Karpas-422 (cell line): ENCODE results near the gene TIFAB. TPM values are rescaled to one million over a fixed set of nuclear protein-coding genes. Genes with fewer than 3 reads are reported as not detected.
A peak's percentile ranks its signal among the peaks of the same experiment; 100 is the strongest.
"Not testable (repeated sequence)": the region's sequence is repeated elsewhere in the genome, so short reads cannot be mapped to it uniquely, and the experiment has no call there.

Experiments
- DNase-seq: peaks from one replicate; pipeline ENCODE4 v3.0.0-alpha.2; 2015
- H2AFZ ChIP-seq: fragments of 200-600 bp; sonication (generic); 2 replicates; pipeline ENCODE4 v1.6.1; 2014; ENCODE audit warnings: antibody characterized with exemption, low read length, mixed read lengths
- H3K27ac ChIP-seq: fragments of 200-600 bp; sonication (generic); 2 replicates; pipeline ENCODE4 v1.5.1; 2014; ENCODE audit warnings: mild to moderate bottlenecking, low read length, moderate library complexity
- H3K27me3 ChIP-seq: fragments of 200-600 bp; sonication (generic); 2 replicates; pipeline ENCODE4 v1.6.1; 2014; ENCODE audit warnings: low read length, mixed read lengths
- H3K36me3 ChIP-seq: fragments of 200-600 bp; sonication (generic); 2 replicates; pipeline ENCODE4 v1.6.1; 2014; ENCODE audit warnings: low read length, mixed read lengths; ENCODE audit not compliant: insufficient read depth
- H3K4me1 ChIP-seq: fragments of 200-600 bp; sonication (generic); 2 replicates; pipeline ENCODE4 v1.6.1; 2014; ENCODE audit warnings: mild to moderate bottlenecking, low read length, mixed read lengths
- H3K4me2 ChIP-seq: fragments of 200-600 bp; sonication (generic); 2 replicates; pipeline ENCODE4 v1.6.1; 2014; ENCODE audit warnings: low read length, low read depth, mild to moderate bottlenecking; ENCODE audit not compliant: poor library complexity, severe bottlenecking
- H3K4me3 ChIP-seq: fragments of 200-600 bp; sonication (generic); 2 replicates; pipeline ENCODE4 v1.5.1; 2014; ENCODE audit warnings: mild to moderate bottlenecking, antibody characterized with exemption, low read length, mixed read lengths
- H3K79me2 ChIP-seq: fragments of 200-600 bp; sonication (generic); 2 replicates; pipeline ENCODE4 v1.6.1; 2014; ENCODE audit warnings: mild to moderate bottlenecking, low read length, mixed read lengths
- H3K9ac ChIP-seq: fragments of 200-600 bp; sonication (generic); 2 replicates; pipeline ENCODE4 v1.6.0; 2014; ENCODE audit warnings: low read length
- H3K9me2 ChIP-seq: fragments of 200-600 bp; sonication (generic), shearing (Covaris generic); replicated peaks from 2 replicates; pipeline ENCODE4 v1.6.0; 2014; ENCODE audit warnings: mild to moderate bottlenecking, low read length, moderate library complexity; ENCODE audit not compliant: insufficient read depth
- H3K9me3 ChIP-seq: fragments of 300-700, 200-600 bp; sonication (generic); 2 replicates; pipeline ENCODE4 v1.6.1; 2014; ENCODE audit warnings: low read length, mixed read lengths
- H4K20me1 ChIP-seq: fragments of 200-600 bp; sonication (generic); 2 replicates; pipeline ENCODE4 v1.6.1; 2014; ENCODE audit warnings: mild to moderate bottlenecking, antibody characterized with exemption, low read length, low read depth; ENCODE audit not compliant: insufficient read depth
- total RNA-seq: library from RNA; depleted of rRNA; stranded (reverse); fragments of >200 nt; shearing (Covaris generic); gene quantifications from 2 replicates; pipeline ENCODE4 v1.2.3, GENCODE V29; 2014; ENCODE audit warnings: low replicate concordance; rRNA removed

The TIFAB gene, protein sequence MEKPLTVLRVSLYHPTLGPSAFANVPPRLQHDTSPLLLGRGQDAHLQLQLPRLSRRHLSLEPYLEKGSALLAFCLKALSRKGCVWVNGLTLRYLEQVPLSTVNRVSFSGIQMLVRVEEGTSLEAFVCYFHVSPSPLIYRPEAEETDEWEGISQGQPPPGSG
- not detected in 2 replicates for total RNA-seq

DNA sequence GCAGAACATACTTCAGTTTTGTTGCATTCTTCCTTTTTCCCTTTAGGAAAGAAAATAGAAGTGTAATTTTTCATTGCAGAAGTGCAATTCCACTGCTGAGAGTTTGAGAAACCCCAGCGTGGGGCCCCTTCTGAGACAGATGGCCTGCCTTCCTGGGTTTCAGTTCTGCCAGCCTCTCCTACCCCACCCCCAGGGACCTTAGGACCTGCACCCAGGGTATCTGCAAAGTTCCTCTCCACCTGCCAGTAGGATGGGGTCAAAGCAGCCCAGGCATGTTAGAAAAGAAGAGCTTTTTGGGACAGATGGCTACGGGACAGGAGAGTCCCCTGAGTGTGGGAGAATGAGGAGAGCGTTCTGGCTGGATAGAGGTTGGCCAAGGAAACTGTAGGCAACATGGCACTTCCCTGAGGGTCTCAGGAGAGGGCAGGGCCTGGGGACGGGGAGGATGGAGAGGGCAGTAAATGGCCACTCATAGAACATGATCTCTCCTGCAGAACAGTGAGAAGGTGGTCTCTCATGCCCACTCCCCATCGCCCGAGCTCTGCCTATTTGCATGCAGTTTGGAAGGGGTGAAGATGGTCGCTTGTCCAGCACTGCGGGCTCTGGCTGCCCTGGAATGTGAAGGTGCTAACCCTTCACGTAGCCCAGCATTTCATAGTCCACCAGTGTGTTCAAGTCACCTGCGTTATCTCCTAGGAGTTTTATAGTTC is at the start of gene TIFAB:
TIFAB (minus strand) TSS at position 31 of the 710 bp plus-strand sequence. CDS start 2,412 bp downstream, outside the sequence.
- Histone ChIP-seq H2AFZ (no peak within 1 kb of the TSS), H3K79me2 (no peaks in the 10 kb centered on the region), H3K27me3 (no peaks in the 10 kb centered on the region), H3K27ac (no peak within 1 kb of the TSS), H4K20me1 (no peaks in the 10 kb centered on the region), H3K4me1 (no peaks in the 10 kb centered on the region), H3K4me3 (no peak within 1 kb of the TSS), H3K4me2 (no peak within 1 kb of the TSS), H3K9me3 (no peaks in the 10 kb centered on the region), H3K36me3 (no peaks in the 10 kb centered on the region), H3K9ac (no peak within 1 kb of the TSS), H3K9me2 (no peaks in the 10 kb centered on the region)
- no peak for DNase-seq

DNA sequence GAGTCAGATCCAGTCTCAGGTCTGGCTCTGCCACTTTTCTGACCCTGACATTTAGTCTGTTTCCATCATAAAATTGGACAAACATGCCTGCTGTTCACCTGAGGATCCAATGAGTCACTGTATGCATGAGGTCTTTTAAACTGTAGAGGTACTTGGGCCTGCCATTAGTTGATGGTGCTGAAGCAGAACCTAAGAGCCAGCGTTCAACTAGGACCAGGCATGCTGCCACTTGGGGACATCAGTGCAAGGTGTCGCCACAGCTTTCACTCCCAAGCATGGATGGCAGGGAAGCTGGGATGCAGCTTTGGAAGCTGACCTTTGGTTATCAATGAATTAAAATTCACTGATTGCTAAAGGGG is 46.5 kb upstream of the TIFAB start:
- DNase-seq, result no peak
- Histone ChIP-seq H3K27ac (no peak overlapping the region), H3K9ac (no peak overlapping the region), H2AFZ (no peak overlapping the region), H3K27me3 (0 out of 2 replicates have a peak, but pooled peaks cover 2% of the 10 kb centered on the region), H3K9me2 (no peaks in the 10 kb centered on the region), H3K4me3 (no peak overlapping the region), H3K4me2 (no peak overlapping the region), H3K79me2 (no peaks in the 10 kb centered on the region), H3K36me3 (no peaks in the 10 kb centered on the region), H3K4me1 (no peaks in the 10 kb centered on the region), H3K9me3 (no peaks in the 10 kb centered on the region), H4K20me1 (no peaks in the 10 kb centered on the region)

DNA sequence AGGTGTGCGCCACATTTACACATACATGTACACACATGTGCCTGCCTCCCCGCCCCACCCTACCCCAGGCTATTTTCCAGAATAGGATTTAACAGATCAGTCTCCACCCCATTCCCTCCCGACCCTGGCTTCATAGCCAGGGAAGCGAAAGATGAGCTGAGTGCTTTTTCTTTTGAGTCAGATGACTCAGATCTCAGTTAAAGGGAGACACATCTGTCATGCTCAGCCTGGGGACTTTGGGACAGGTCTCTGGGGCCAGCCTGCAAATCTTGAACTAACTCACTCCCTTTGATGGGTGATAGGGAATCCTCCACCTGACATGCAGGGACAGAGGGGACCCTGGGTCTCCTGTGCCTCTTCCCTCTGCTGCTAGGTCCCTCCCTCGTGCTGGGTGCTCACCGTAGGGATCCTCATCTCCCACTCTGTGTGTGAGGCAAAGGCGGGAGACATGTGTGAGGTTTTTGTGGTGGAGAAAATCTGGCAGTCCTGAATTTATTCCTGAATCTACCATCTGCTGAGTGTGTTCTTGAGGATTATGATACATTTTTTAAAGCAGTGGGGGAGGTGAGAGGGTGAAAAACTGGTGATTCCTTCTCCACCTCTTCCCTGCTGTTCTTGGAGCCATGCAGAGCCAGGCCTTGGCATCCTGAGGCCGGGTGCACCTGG is 46.0 kb upstream of the TIFAB start:
- no peaks in the 10 kb centered on the region for H3K36me3 ChIP-seq
- no peak overlapping the region for H2AFZ ChIP-seq
- no peaks in the 10 kb centered on the region for H4K20me1 ChIP-seq
- H3K27ac ChIP-seq, result no peak overlapping the region
- H3K4me1 ChIP-seq, result no peaks in the 10 kb centered on the region
- DNase-seq, result no peak
- H3K9me3 ChIP-seq, result no peaks in the 10 kb centered on the region
- H3K4me3 ChIP-seq, result no peak overlapping the region
- H3K9ac ChIP-seq, result no peak overlapping the region
- no peak overlapping the region for H3K4me2 ChIP-seq
- no peaks in the 10 kb centered on the region for H3K79me2 ChIP-seq
- no peaks in the 10 kb centered on the region for H3K9me2 ChIP-seq
- 0 out of 2 replicates have a peak, but pooled peaks cover 2% of the 10 kb centered on the region for H3K27me3 ChIP-seq

DNA sequence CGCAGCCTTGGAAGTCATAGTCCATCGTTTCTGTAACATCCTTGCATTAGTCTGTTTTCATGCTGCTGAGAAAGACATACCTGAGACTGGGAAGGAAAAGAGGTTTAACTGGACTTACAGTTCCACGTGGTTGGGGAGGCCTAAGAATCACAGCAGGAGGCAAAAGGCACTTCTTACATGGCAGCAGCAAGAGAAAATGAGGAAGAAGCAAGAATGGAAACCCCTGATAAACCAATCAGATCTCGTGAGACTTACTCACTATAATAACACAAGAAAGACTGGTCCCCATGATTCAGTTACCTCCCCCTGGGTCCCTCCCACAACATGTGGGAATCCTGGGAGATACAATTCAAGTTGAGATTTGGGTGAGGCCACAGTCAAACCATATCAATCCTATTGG is 43.4 kb upstream of the TIFAB start:
- DNase-seq, result peak; percentile 45
- H3K27ac ChIP-seq, H3K4me2 ChIP-seq, H3K27me3 ChIP-seq, H3K9me3 ChIP-seq, H3K4me3 ChIP-seq, H3K79me2 ChIP-seq, H4K20me1 ChIP-seq, H3K9ac ChIP-seq, H3K4me1 ChIP-seq, H2AFZ ChIP-seq, H3K9me2 ChIP-seq, H3K36me3 ChIP-seq: not testable (repeated sequence)

DNA sequence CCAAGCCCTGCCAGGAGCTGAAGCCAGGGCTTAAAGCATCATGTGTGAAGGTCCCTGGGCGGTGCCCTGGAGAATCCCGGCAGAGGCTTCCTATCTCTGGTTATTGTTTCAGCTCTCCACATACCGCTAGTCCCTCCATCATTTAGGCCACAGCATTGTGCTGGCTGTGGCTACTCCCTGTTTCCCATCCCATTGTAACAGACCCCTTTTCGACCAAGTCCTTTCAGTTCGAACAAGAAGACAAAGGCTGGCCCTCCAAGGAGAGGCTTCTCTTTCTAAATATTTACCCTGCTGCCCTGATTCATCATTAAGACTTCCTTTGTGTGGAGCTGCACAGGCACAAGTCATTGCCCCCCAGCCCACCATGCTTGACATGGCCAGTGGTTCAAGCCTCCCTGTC is 42.0 kb upstream of the TIFAB start:
- Histone ChIP-seq H3K9me2 (no peaks in the 10 kb centered on the region), H3K27ac (no peak overlapping the region), H3K9ac (no peak overlapping the region), H3K4me3 (no peak overlapping the region), H3K4me2 (no peak overlapping the region), H3K27me3 (no peaks in the 10 kb centered on the region), H4K20me1 (no peaks in the 10 kb centered on the region), H3K36me3 (no peaks in the 10 kb centered on the region), H3K79me2 (no peaks in the 10 kb centered on the region), H3K9me3 (no peaks in the 10 kb centered on the region), H2AFZ (no peak overlapping the region), H3K4me1 (no peaks in the 10 kb centered on the region)
- no peak for DNase-seq

DNA sequence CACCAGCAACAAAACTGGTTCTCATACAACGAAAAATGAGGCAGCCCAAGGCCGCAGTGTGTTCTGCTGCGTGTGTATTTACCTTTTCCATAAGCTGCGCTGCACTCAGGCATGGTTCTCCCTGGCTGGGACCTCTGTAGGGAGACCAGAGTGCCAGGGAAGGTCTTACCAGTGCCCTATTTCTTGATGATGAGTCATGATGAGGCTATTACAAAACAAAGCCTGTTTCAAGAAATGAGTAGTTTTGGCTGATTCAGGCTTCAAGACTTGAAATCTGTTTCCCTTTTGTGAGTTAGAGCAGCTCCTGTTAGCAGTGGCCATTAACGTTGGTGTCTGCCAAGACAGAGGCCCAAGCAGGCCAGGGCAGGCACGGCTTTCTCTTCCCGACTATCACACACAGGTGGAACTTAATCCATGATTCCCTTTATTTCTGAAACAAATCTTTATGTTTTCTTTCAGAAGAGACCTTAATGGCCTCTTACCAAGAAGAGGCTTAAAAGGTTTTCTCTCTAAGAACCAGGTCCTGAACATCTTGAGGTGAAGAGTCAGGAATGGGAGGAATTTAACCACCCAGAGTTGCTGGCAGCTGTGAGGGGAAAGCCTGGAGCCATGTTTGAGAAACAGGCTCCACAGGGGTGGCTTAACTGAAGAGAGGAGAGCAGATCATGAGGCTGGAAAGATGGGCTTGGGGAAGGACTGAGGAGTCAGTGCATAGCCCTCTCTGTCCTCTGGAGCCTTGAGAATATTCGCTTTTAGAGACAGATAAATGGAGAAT is 41.4 kb upstream of the TIFAB start:
- Histone ChIP-seq H3K4me3 (no peak overlapping the region), H3K27ac (no peak overlapping the region), H3K4me1 (no peaks in the 10 kb centered on the region), H3K27me3 (no peaks in the 10 kb centered on the region), H3K4me2 (no peak overlapping the region), H3K9me2 (no peaks in the 10 kb centered on the region), H2AFZ (no peak overlapping the region), H3K9me3 (no peaks in the 10 kb centered on the region), H3K79me2 (no peaks in the 10 kb centered on the region), H4K20me1 (no peaks in the 10 kb centered on the region), H3K36me3 (no peaks in the 10 kb centered on the region), H3K9ac (no peak overlapping the region)
- DNase-seq, result no peak

DNA sequence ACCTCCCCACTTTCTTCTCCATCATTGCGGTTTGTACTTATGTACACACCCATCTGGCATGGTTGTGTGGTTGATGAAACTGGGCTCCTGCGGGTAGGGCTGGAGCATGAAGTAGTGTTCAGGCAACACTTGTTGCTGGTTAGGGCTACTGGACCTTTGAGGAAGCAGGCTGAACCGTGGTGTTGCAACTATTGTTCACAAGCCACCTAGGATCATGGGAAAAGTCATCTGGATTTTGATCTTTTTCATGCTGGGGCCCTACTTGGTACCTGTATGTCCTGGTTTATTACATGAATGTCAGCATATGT is 40.1 kb upstream of the TIFAB start:
- Histone ChIP-seq H3K27me3 (no peaks in the 10 kb centered on the region), H3K4me2 (no peak overlapping the region), H3K36me3 (no peaks in the 10 kb centered on the region), H3K79me2 (no peaks in the 10 kb centered on the region), H3K4me3 (no peak overlapping the region), H3K4me1 (no peaks in the 10 kb centered on the region), H2AFZ (no peak overlapping the region), H3K27ac (no peak overlapping the region), H3K9ac (no peak overlapping the region), H3K9me3 (no peaks in the 10 kb centered on the region), H4K20me1 (no peaks in the 10 kb centered on the region), H3K9me2 (no peaks in the 10 kb centered on the region)
- no peak for DNase-seq
